ENCODE data around the gene CBLC.

Gene CBLC

GRCh38 chr19:44777715-44778347 is at the start of gene CBLC:
CBLC (plus strand) TSS chr19:44777890; CDS start chr19:44777932, 42 bp downstream.
- DNase-seq, result no peak

- DNase-seq, result no peak
Observed at GRCh38 chr19:44728178-44728577, 49.5 kb upstream of the CBLC start.

- DNase-seq, result no peak
Observed at GRCh38 chr19:44729516-44730033, 48.1 kb upstream of the CBLC start.

- no peak for DNase-seq
Observed at GRCh38 chr19:44731081-44731480, 46.6 kb upstream of the CBLC start.

GRCh38 chr19:44731622-44732021 is 46.1 kb upstream of the CBLC start:
- no peak for DNase-seq

- DNase-seq, result no peak
Observed at GRCh38 chr19:44732235-44733014, 45.3 kb upstream of the CBLC start.

GRCh38 chr19:44734357-44734756 is 43.3 kb upstream of the CBLC start:
- DNase-seq, result no peak

GRCh38 chr19:44735011-44735410 is 42.7 kb upstream of the CBLC start:
- no peak for DNase-seq

- DNase-seq, result no peak
Observed at GRCh38 chr19:44737238-44738071, 40.2 kb upstream of the CBLC start.

- no peak for DNase-seq
Observed at GRCh38 chr19:44738136-44738535, 39.6 kb upstream of the CBLC start.

- no peak for DNase-seq
Observed at GRCh38 chr19:44738603-44739558, 38.8 kb upstream of the CBLC start.

GRCh38 chr19:44740351-44740824 is 37.3 kb upstream of the CBLC start:
- DNase-seq, result no peak

GRCh38 chr19:44741258-44741731 is 36.4 kb upstream of the CBLC start:
- no peak for DNase-seq

GRCh38 chr19:44741841-44742329 is 35.8 kb upstream of the CBLC start:
- peak in 1 of 2 experiments; percentile 35 for DNase-seq

GRCh38 chr19:44742330-44743061 is 35.2 kb upstream of the CBLC start:
- no peak for DNase-seq

GRCh38 chr19:44744871-44745332 is 32.8 kb upstream of the CBLC start:
- no peak for DNase-seq

- no peak for DNase-seq
Observed at GRCh38 chr19:44745341-44745831, 32.3 kb upstream of the CBLC start.

- no peak for DNase-seq
Observed at GRCh38 chr19:44745887-44746600, 31.6 kb upstream of the CBLC start.

GRCh38 chr19:44746616-44746945 is 31.1 kb upstream of the CBLC start:
- no peak for DNase-seq
